SK-N-SH (cell line): ENCODE data around the gene LUC7L3. TPM values are rescaled to one million over a fixed set of nuclear protein-coding genes. Genes with fewer than 3 reads are reported as not detected.
A peak's percentile ranks its signal among the peaks of the same experiment; 100 is the strongest.

Experiments used
- CTCF ChIA-PET: fragments of 300-600, 350-600 bp; formaldehyde crosslinking; extraction: SDS; loops from one replicate; lab custom pipeline; 2021; lab: Yijun Ruan, JAX
- POLR2A ChIA-PET: fragments of 350-600 bp; sonication (Branson Sonifier 250); formaldehyde crosslinking; extraction: SDS; loops from one replicate; lab custom pipeline; 2020; ENCODE audit warnings: antibody characterized with exemption, inconsistent platforms; lab: Yijun Ruan, JAX
- DNase-seq: peaks from one replicate; pipeline ENCODE4 v3.0.0; 2012
- H2AFZ ChIP-seq: fragments of 200-600 bp; sonication (generic); 2 replicates; pipeline ENCODE4 v1.8.1; 2016; ENCODE audit warnings: antibody characterized with exemption, mild to moderate bottlenecking, low read depth
- H3F3A ChIP-seq: fragments of 200-600 bp; sonication (generic); replicated peaks from 2 replicates; pipeline ENCODE3; 2016; ENCODE audit warnings: antibody characterized with exemption, mild to moderate bottlenecking; ENCODE audit not compliant: insufficient read depth
- H3K27ac ChIP-seq, 2 experiments: fragments of 200-500 bp in 1 of 2; fragments of 200-600 bp in 1 of 2; sonication (Bioruptor generic) in 1 of 2; sonication (generic), shearing (Covaris generic) in 1 of 2; 2 replicates each; pipeline versions ENCODE4 v1.5.1 to v1.6.1; 2014 to 2016; ENCODE audit warnings: low read depth in 2 of 2, inconsistent platforms in 1 of 2, low read length in 1 of 2, mild to moderate bottlenecking in 1 of 2, mixed read lengths in 1 of 2
- H3K27me3 ChIP-seq: fragments of 200-600 bp; sonication (generic), shearing (Covaris generic); 2 replicates; pipeline ENCODE4 v1.6.1; 2016; ENCODE audit warnings: mixed run types; ENCODE audit not compliant: insufficient read depth
- H3K36me3 ChIP-seq, 2 experiments: fragments of 200-500 bp in 1 of 2; fragments of 200-600 bp in 1 of 2; sonication (Bioruptor generic) in 1 of 2; sonication (generic) in 1 of 2; replicated peaks in 1 of 2; 2 replicates each; pipeline versions ENCODE3 to v1.5.1; 2014 to 2016; ENCODE audit warnings: low read length in 1 of 2, mild to moderate bottlenecking in 1 of 2; ENCODE audit not compliant: insufficient read depth in 2 of 2, control insufficient read depth in 1 of 2
- H3K4me1 ChIP-seq, 2 experiments: fragments of 200-500 bp in 1 of 2; fragments of 200-600 bp in 1 of 2; sonication (Bioruptor generic) in 1 of 2; sonication (generic), shearing (Covaris generic) in 1 of 2; 2 replicates each; pipeline versions ENCODE4 v1.5.1 to v1.6.1; 2014 to 2016; ENCODE audit warnings: low read depth in 1 of 2, low read length in 1 of 2, mixed run types in 1 of 2; ENCODE audit not compliant: insufficient read depth in 2 of 2, control insufficient read depth in 1 of 2
- H3K4me2 ChIP-seq: fragments of 200-600 bp; sonication (generic), shearing (Covaris generic); 2 replicates; pipeline ENCODE4 v1.6.1; 2017; ENCODE audit warnings: mixed run types
- H3K4me3 ChIP-seq, 2 experiments: fragments of 200-500 bp in 1 of 2; fragments of 200-600 bp in 1 of 2; sonication (Bioruptor generic) in 1 of 2; sonication (generic), shearing (Covaris generic) in 1 of 2; 2 replicates each; pipeline versions ENCODE4 v1.5.1 to v1.8.1; 2014 to 2016; ENCODE audit warnings: low read depth in 2 of 2, inconsistent platforms in 1 of 2, low read length in 1 of 2, mild to moderate bottlenecking in 1 of 2, mixed read lengths in 1 of 2, moderate library complexity in 1 of 2
- H3K79me2 ChIP-seq: fragments of 200-600 bp; sonication (generic); 2 replicates; pipeline ENCODE4 v1.8.1; 2017; ENCODE audit warnings: mild to moderate bottlenecking; ENCODE audit not compliant: insufficient read depth
- H3K9ac ChIP-seq: fragments of 200-600 bp; sonication (generic); 2 replicates; pipeline ENCODE4 v1.6.1; 2017; ENCODE audit warnings: mixed run types
- H3K9me2 ChIP-seq: fragments of 200-600 bp; sonication (generic); 2 replicates; pipeline ENCODE4 v1.6.1; 2017; ENCODE audit warnings: mixed run types
- H3K9me3 ChIP-seq: fragments of 200-600 bp; sonication (generic); 2 replicates; pipeline ENCODE4 v1.6.1; 2017; ENCODE audit warnings: mixed run types, mild to moderate bottlenecking, moderate library complexity
- H4K20me1 ChIP-seq: fragments of 200-600 bp; sonication (generic); 2 replicates; pipeline ENCODE4 v1.6.1; 2017; ENCODE audit warnings: mild to moderate bottlenecking, mixed run types; ENCODE audit not compliant: insufficient read depth
- CHD2 ChIP-seq: fragments of 150-350 bp; IDR thresholded peaks from 2 replicates; pipeline ENCODE4 v1.6.1; 2018; ENCODE audit warnings: low read length; ENCODE audit not compliant: partially characterized antibody
- ELF1 ChIP-seq: IDR thresholded peaks from 2 replicates; pipeline ENCODE4 v1.4.0; 2012
- EP300 ChIP-seq, 2 experiments: IDR thresholded peaks; 2 replicates each; pipeline versions ENCODE4 v1.4.0 to v1.6.1; 2012; ENCODE audit warnings: borderline replicate concordance in 1 of 2, low read depth in 1 of 2, low read length in 1 of 2
- EZH2phosphoT487 ChIP-seq: fragments of 200-600 bp; sonication (generic); IDR thresholded peaks from 2 replicates; pipeline ENCODE4 v1.6.1; 2017; ENCODE audit warnings: low read depth, mixed run types, mild to moderate bottlenecking, antibody characterized with exemption, moderate library complexity, borderline replicate concordance
- FOSL2 ChIP-seq: IDR thresholded peaks from 2 replicates; pipeline ENCODE4 v1.4.0; 2012; ENCODE audit warnings: low read depth, mild to moderate bottlenecking, moderate library complexity, borderline replicate concordance
- FOXJ3 ChIP-seq: sonication (generic); formaldehyde crosslinking; IDR thresholded peaks from 2 replicates; pipeline ENCODE4 v1.5.1; 2020; ENCODE audit warnings: mild to moderate bottlenecking, missing genetic modification reagents
- FOXM1 ChIP-seq: IDR thresholded peaks from 2 replicates; pipeline ENCODE4 v1.4.0; 2012; ENCODE audit warnings: low read depth, mild to moderate bottlenecking
- GABPA ChIP-seq: IDR thresholded peaks from 2 replicates; pipeline ENCODE4 v1.4.0; 2012; ENCODE audit warnings: low read depth, mild to moderate bottlenecking
- GATA2 ChIP-seq: sonication (generic); formaldehyde crosslinking; IDR thresholded peaks from 2 replicates; pipeline ENCODE4 v1.5.0; 2020; ENCODE audit warnings: mild to moderate bottlenecking, missing genetic modification reagents
- MAX ChIP-seq: IDR thresholded peaks from 2 replicates; pipeline ENCODE4 v1.4.0; 2012; ENCODE audit warnings: low read depth
- MEF2A ChIP-seq: IDR thresholded peaks from 2 replicates; pipeline ENCODE4 v1.4.0; 2012; ENCODE audit warnings: low read depth, borderline replicate concordance
- MXI1 ChIP-seq: IDR thresholded peaks from 2 replicates; pipeline ENCODE4 v1.6.1; 2012; ENCODE audit warnings: mild to moderate bottlenecking, low read depth, low read length, improper control_type of control experiment
- NFIC ChIP-seq: IDR thresholded peaks from 2 replicates; pipeline ENCODE4 v1.4.0; 2012; ENCODE audit warnings: borderline replicate concordance
- POLR2AphosphoS5 ChIP-seq: IDR thresholded peaks from 2 replicates; pipeline ENCODE4 v1.6.1; 2012; ENCODE audit warnings: low read depth, low read length
- RAD21 ChIP-seq: IDR thresholded peaks from 2 replicates; pipeline ENCODE4 v1.6.1; 2012; ENCODE audit warnings: mild to moderate bottlenecking, low read length
- RCOR1 ChIP-seq: fragments of 150-350 bp; IDR thresholded peaks from 2 replicates; pipeline ENCODE4 v1.6.1; 2017; ENCODE audit warnings: antibody characterized with exemption, low read length
- SMC3 ChIP-seq: IDR thresholded peaks from 2 replicates; pipeline ENCODE4 v1.6.1; 2012; ENCODE audit warnings: low read depth, low read length, improper control_type of control experiment
- TAF1 ChIP-seq: IDR thresholded peaks from 2 replicates; pipeline ENCODE4 v1.6.1; 2012; ENCODE audit warnings: low read depth, mild to moderate bottlenecking, low read length, moderate library complexity, borderline replicate concordance
- TCF12 ChIP-seq: IDR thresholded peaks from 2 replicates; pipeline ENCODE4 v1.4.0; 2012
- USF1 ChIP-seq: IDR thresholded peaks from 2 replicates; pipeline ENCODE4 v1.4.0; 2012; ENCODE audit warnings: low read depth, borderline replicate concordance
- USF2 ChIP-seq: fragments of 150-350 bp; IDR thresholded peaks from 2 replicates; pipeline ENCODE4 v1.6.1; 2017; ENCODE audit warnings: antibody characterized with exemption, low read length, low read depth, borderline replicate concordance
- YY1 ChIP-seq: IDR thresholded peaks from 2 replicates; pipeline ENCODE4 v1.4.0; 2012; ENCODE audit warnings: low read depth, mild to moderate bottlenecking
- WGBS: methylation state at CpG from one replicate; pipeline ENCODE4 v1.1.6; 2017; ENCODE audit warnings: low lambda C conversion rate; 5-methylcytosine and 5-hydroxymethylcytosine counted together
- polyA plus RNA-seq, 3 experiments: library from polyadenylated mRNA; depleted of rRNA; stranded (reverse); fragments of >200 nt; gene quantifications; 2 replicates each; pipeline ENCODE4 v1.2.3, GENCODE V29; 2012
- TF ChIP-seq, protein P1 (sequence below): IDR thresholded peaks from 2 replicates; pipeline ENCODE4 v1.6.1; 2012; ENCODE audit warnings: mild to moderate bottlenecking, low read depth, low read length, moderate library complexity
- TF ChIP-seq, protein P2 (sequence below): IDR thresholded peaks from 2 replicates; pipeline ENCODE4 v1.4.0; 2012; ENCODE audit warnings: low read depth, borderline replicate concordance
- TF ChIP-seq, protein P3 (sequence below): IDR thresholded peaks from 2 replicates; pipeline ENCODE4; 2012

Gene LUC7L3
- polyA plus RNA-seq, 1 of the 3 experiments (the other 2 are of a cell fraction), result 154 TPM

GRCh38 chr17:50686494-50687199, 32.8 kb upstream of the LUC7L3 start:
- no peak for DNase-seq
- Histone ChIP-seq H3F3A (peaks cover 32% of the 10 kb centered on the region), H3K36me3 (peaks cover under 1 to 7% of the 10 kb centered on the region in 2 experiments), H2AFZ (peak overlapping the region; percentile 48; the same call in 1 of the 2 replicates), H4K20me1 (no peaks in the 10 kb centered on the region), H3K4me3 (no peak overlapping the region), H3K79me2 (no peaks in the 10 kb centered on the region), H3K9me3 (no peaks in the 10 kb centered on the region), H3K9ac (peak overlapping the region; percentile 16; the same call in 1 of the 2 replicates), H3K27ac (peak overlapping the region; percentile 77 to 85), H3K4me1 (peaks cover 26 to 40% of the 10 kb centered on the region in 2 experiments; a peak in 3 of 4 replicates), H3K27me3 (no peaks in the 10 kb centered on the region), H3K4me2 (peak overlapping the region; percentile 28), H3K9me2 (no peaks in the 10 kb centered on the region)
- ChIA-PET CTCF (interaction anchor here (0.6 to 21.2 kb wide), 7 partner anchors 12 to 273 kb away, joined by 3 to 799 read pairs (median 10); partner anchors contain the start of genes ABCC3 and SPATA20), POLR2A (no interaction called here)
- WGBS, result 23% methylated on average over 13 of the region's 14 CpGs
- TF ChIP-seq SMC3, result no peak
- no peak for TF ChIP-seq GATA2 (CRISPR knock-in tag)
- TF ChIP-seq, protein P1, sequence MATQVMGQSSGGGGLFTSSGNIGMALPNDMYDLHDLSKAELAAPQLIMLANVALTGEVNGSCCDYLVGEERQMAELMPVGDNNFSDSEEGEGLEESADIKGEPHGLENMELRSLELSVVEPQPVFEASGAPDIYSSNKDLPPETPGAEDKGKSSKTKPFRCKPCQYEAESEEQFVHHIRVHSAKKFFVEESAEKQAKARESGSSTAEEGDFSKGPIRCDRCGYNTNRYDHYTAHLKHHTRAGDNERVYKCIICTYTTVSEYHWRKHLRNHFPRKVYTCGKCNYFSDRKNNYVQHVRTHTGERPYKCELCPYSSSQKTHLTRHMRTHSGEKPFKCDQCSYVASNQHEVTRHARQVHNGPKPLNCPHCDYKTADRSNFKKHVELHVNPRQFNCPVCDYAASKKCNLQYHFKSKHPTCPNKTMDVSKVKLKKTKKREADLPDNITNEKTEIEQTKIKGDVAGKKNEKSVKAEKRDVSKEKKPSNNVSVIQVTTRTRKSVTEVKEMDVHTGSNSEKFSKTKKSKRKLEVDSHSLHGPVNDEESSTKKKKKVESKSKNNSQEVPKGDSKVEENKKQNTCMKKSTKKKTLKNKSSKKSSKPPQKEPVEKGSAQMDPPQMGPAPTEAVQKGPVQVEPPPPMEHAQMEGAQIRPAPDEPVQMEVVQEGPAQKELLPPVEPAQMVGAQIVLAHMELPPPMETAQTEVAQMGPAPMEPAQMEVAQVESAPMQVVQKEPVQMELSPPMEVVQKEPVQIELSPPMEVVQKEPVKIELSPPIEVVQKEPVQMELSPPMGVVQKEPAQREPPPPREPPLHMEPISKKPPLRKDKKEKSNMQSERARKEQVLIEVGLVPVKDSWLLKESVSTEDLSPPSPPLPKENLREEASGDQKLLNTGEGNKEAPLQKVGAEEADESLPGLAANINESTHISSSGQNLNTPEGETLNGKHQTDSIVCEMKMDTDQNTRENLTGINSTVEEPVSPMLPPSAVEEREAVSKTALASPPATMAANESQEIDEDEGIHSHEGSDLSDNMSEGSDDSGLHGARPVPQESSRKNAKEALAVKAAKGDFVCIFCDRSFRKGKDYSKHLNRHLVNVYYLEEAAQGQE, result peak; percentile 80
- TF ChIP-seq USF2, result no peak
- peak in 1 of 2 experiments; percentile 93; a peak in 1 of 4 replicates for TF ChIP-seq EP300 (IDR thresholded peaks at IDR 0.05; ENCODE audit: borderline replicate concordance in 1 of 2, low read depth in 1 of 2, low read length in 1 of 2)
- TF ChIP-seq FOXJ3 (CRISPR knock-in tag), result no peak
- no peak for TF ChIP-seq USF1
- no peak for TF ChIP-seq ELF1
- TF ChIP-seq MAX, result peak; percentile 36
- TF ChIP-seq FOSL2, result peak; percentile 98
- TF ChIP-seq, protein P2, sequence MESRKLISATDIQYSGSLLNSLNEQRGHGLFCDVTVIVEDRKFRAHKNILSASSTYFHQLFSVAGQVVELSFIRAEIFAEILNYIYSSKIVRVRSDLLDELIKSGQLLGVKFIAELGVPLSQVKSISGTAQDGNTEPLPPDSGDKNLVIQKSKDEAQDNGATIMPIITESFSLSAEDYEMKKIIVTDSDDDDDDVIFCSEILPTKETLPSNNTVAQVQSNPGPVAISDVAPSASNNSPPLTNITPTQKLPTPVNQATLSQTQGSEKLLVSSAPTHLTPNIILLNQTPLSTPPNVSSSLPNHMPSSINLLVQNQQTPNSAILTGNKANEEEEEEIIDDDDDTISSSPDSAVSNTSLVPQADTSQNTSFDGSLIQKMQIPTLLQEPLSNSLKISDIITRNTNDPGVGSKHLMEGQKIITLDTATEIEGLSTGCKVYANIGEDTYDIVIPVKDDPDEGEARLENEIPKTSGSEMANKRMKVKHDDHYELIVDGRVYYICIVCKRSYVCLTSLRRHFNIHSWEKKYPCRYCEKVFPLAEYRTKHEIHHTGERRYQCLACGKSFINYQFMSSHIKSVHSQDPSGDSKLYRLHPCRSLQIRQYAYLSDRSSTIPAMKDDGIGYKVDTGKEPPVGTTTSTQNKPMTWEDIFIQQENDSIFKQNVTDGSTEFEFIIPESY, result no peak; the same call in 1 of the 2 replicates
- peak; percentile 85 for TF ChIP-seq FOXM1
- TF ChIP-seq CHD2, result no peak
- no peak for TF ChIP-seq EZH2phosphoT487
- TF ChIP-seq RCOR1, result no peak; the same call in 1 of the 2 replicates
- no peak for TF ChIP-seq MEF2A
- TF ChIP-seq, protein P3, sequence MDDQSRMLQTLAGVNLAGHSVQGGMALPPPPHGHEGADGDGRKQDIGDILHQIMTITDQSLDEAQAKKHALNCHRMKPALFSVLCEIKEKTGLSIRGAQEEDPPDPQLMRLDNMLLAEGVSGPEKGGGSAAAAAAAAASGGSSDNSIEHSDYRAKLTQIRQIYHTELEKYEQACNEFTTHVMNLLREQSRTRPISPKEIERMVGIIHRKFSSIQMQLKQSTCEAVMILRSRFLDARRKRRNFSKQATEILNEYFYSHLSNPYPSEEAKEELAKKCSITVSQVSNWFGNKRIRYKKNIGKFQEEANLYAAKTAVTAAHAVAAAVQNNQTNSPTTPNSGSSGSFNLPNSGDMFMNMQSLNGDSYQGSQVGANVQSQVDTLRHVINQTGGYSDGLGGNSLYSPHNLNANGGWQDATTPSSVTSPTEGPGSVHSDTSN, result peak; percentile 97
- no peak for TF ChIP-seq MXI1
- TF ChIP-seq YY1, result 0 out of 2 replicates have a peak, but pooled peaks have one; percentile 52
- peak; percentile 71 for TF ChIP-seq TAF1
- TF ChIP-seq TCF12, result peak; percentile 92
- TF ChIP-seq RAD21, result no peak
- peak; percentile 70 for TF ChIP-seq POLR2AphosphoS5
- TF ChIP-seq NFIC, result peak; percentile 99
- no peak for TF ChIP-seq GABPA
